Suprapubic skin (tissue), 4 donors: Measurements from ENCODE around the gene TRIM39. TPM values are rescaled to one million over a fixed set of nuclear protein-coding genes. Genes with fewer than 3 reads are reported as not detected.

ENCODE experiments used
- DNase-seq, 2 donors: peaks; one replicate each; pipeline ENCODE4 v3.0.0-alpha.2; 2019; ENCODE audit warnings: low spot score in 2 of 2
- H3K27ac ChIP-seq: fragments of 200-600 bp; sonication (generic); one replicate; pipeline ENCODE4 v1.5.1; 2019
- H3K27me3 ChIP-seq: fragments of 200-600 bp; sonication (generic); one replicate; pipeline ENCODE4 v1.5.1; 2019
- H3K36me3 ChIP-seq: fragments of 200-600 bp; sonication (generic); one replicate; pipeline ENCODE4 v1.5.1; 2019
- H3K4me1 ChIP-seq: fragments of 200-600 bp; sonication (generic); one replicate; pipeline ENCODE4 v1.5.1; 2019
- H3K4me3 ChIP-seq: fragments of 200-600 bp; sonication (generic); one replicate; pipeline ENCODE4 v1.5.1; 2019; ENCODE audit warnings: mild to moderate bottlenecking
- H3K9me3 ChIP-seq: fragments of 200-600 bp; sonication (generic); one replicate; pipeline ENCODE4 v1.5.1; 2019
- CTCF ChIP-seq, 2 donors: fragments of 200-600 bp in 1 of 2; fragments of 450-650 bp in 1 of 2; sonication (generic) in 1 of 2; IDR thresholded peaks; one replicate each; pipeline ENCODE4 v1.5.1; 2016 to 2019; ENCODE audit warnings: antibody characterized with exemption in 2 of 2, mild to moderate bottlenecking in 1 of 2, moderate library complexity in 1 of 2
- EP300 ChIP-seq: sonication (generic); formaldehyde crosslinking; IDR thresholded peaks from one replicate; pipeline ENCODE4 v1.6.1; 2017; ENCODE audit warnings: antibody characterized with exemption
- POLR2A ChIP-seq, 2 donors: fragments of 450-650 bp; IDR thresholded peaks; one replicate each; pipeline ENCODE4 v1.6.1; 2017; ENCODE audit warnings: antibody characterized with exemption in 2 of 2, mild to moderate bottlenecking in 2 of 2, moderate library complexity in 2 of 2
- POLR2AphosphoS5 ChIP-seq, 3 donors: sonication (generic); formaldehyde crosslinking; IDR thresholded peaks; one replicate each; pipeline ENCODE4 v1.6.1; 2017; ENCODE audit warnings: antibody characterized with exemption in 3 of 3
- WGBS: methylation state at CpG from one replicate; pipeline ENCODE4 v1.1.5; 2018; 5-methylcytosine and 5-hydroxymethylcytosine counted together
- total RNA-seq, 4 donors: library from RNA; depleted of rRNA; stranded (reverse); fragments of >200 nt; gene quantifications; one replicate each; pipeline ENCODE4 v1.1.0, GENCODE V29; 2016

Gene TRIM39
- total RNA-seq, 4 donors from 2014 or later: 6.6 to 17.8 (median 9.2) TPM

- Histone ChIP-seq H3K27ac (no peak overlapping the region), H3K4me3 (no peak overlapping the region), H3K4me1 (no peaks in the 10 kb centered on the region), H3K9me3 (no peaks in the 10 kb centered on the region), H3K27me3 (peaks cover 44% of the 10 kb centered on the region), H3K36me3 (no peaks in the 10 kb centered on the region)
- DNase-seq: no peak
- 19% methylated on average over 5 of the region's 5 CpGs for WGBS
- TF ChIP-seq POLR2A (IDR thresholded peaks at IDR 0.05) (no peak), EP300 (no peak), CTCF (IDR thresholded peaks at IDR 0.05) (no peak), POLR2AphosphoS5 (IDR thresholded peaks at IDR 0.05) (no peak)
Observed at GRCh38 chr6:30380464-30380863, 53.7 kb downstream of the TRIM39 start.

GRCh38 chr6:30386166-30386565, 59.4 kb downstream of the TRIM39 start:
- Histone ChIP-seq H3K36me3 (no peaks in the 10 kb centered on the region), H3K27ac (no peak overlapping the region), H3K9me3 (no peaks in the 10 kb centered on the region), H3K27me3 (peaks cover 78% of the 10 kb centered on the region), H3K4me3 (no peak overlapping the region), H3K4me1 (no peaks in the 10 kb centered on the region)
- WGBS: 54% methylated on average over 3 of the region's 3 CpGs
- TF ChIP-seq CTCF (IDR thresholded peaks at IDR 0.05) (no peak), POLR2AphosphoS5 (IDR thresholded peaks at IDR 0.05) (no peak), POLR2A (IDR thresholded peaks at IDR 0.05) (no peak), EP300 (no peak)
- no peak for DNase-seq

GRCh38 chr6:30391240-30391639, 64.5 kb downstream of the TRIM39 start:
- Histone ChIP-seq H3K9me3 (no peaks in the 10 kb centered on the region), H3K27me3 (peaks cover 75% of the 10 kb centered on the region), H3K27ac (no peak overlapping the region), H3K4me1 (no peaks in the 10 kb centered on the region), H3K4me3 (no peak overlapping the region), H3K36me3 (no peaks in the 10 kb centered on the region)
- 66% methylated on average over 3 of the region's 3 CpGs for WGBS
- TF ChIP-seq EP300 (no peak), POLR2A (IDR thresholded peaks at IDR 0.05) (no peak), CTCF (IDR thresholded peaks at IDR 0.05) (no peak), POLR2AphosphoS5 (IDR thresholded peaks at IDR 0.05) (no peak)
- no peak for DNase-seq

Other genes starting within 250 kb of the TRIM39 start
- under 1 TPM in 1 of 4 donors, not detected in 3; 0.57 TPM for gene TRIM31, start 213.8 kb upstream of the TRIM39 start, total RNA-seq
- not detected for gene TRIM40, start 190.8 kb upstream of the TRIM39 start, total RNA-seq
- gene TRIM10, start 165.7 kb upstream of the TRIM39 start, total RNA-seq: 1 to 10 TPM in 2 of 4 donors, under 1 TPM in 2; 0.76 to 1.6 (median 1.1) TPM
- 1 to 10 TPM in 2 of 4 donors, under 1 TPM in 2; 0.19 to 1.6 (median 0.73) TPM for gene TRIM15, start 163.4 kb upstream of the TRIM39 start, total RNA-seq
- 10 to 100 TPM; 61.3 to 79.0 (median 72.5) TPM for gene TRIM26, start 113.5 kb upstream of the TRIM39 start, total RNA-seq
- 100 to 1,000 TPM in 1 of 4 donors, 10 to 100 TPM in 3; 71.4 to 106 (median 91.1) TPM for gene RPP21, start 18.2 kb downstream of the TRIM39 start, total RNA-seq
- 100 to 1,000 TPM; 496 to 771 (median 601) TPM for gene HLA-E, start 162.6 kb downstream of the TRIM39 start, total RNA-seq
- 10 to 100 TPM; 33.9 to 58.9 (median 38.9) TPM for gene GNL1, start 229.6 kb downstream of the TRIM39 start, total RNA-seq
- 10 to 100 TPM in 1 of 4 donors, 1 to 10 TPM in 3; 5.5 to 10.6 (median 9.0) TPM for gene PRR3, start 230.4 kb downstream of the TRIM39 start, total RNA-seq
- 10 to 100 TPM; 41.7 to 46.4 (median 45.0) TPM for gene ABCF1, start 244.5 kb downstream of the TRIM39 start, total RNA-seq